Measurements from ENCODE around the gene GALNTL6.

DNA sequence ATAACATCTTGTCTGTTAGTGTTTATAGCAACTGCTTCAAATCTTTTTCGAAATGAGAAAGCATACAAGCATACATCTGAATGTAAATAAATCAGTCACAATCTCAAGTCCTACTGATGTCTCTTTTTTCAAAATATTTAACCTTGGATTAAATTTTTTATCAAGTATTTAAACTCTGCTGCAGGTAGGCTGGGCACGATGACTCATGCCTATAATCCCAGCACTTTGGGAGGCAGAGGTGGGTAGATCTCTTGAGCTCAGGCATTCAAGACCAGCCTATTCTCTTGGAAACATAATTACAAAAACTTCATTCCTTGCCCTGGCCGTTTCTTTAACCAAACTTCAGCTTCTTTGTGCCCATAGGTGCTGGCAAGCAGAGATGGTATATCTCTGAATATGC, 815.1 kb downstream of the GALNTL6 start:
- TF ChIP-seq ZNF274 (IDR thresholded peaks at IDR 0.05; ENCODE audit: low read depth, low read length) = no peak
- no peak for TF ChIP-seq YY1 (IDR thresholded peaks at IDR 0.05; ENCODE audit: insufficient read depth, insufficient read length)
